Kidney capillary endothelial cell (primary cell): Measurements from ENCODE around the gene LMF2.
A peak's percentile ranks its signal among the peaks of the same experiment; 100 is the strongest.
"Not testable (repeated sequence)": the region's sequence is repeated elsewhere in the genome, so short reads cannot be mapped to it uniquely, and the experiment has no call there.

Experiments used
- DNase-seq: peaks from one replicate; pipeline ENCODE4 v3.0.0-alpha.2; 2018; ENCODE audit warnings: low spot score

The LMF2 gene

GRCh38 chr22:50533856-50534711 is 26.6 kb upstream of the LMF2 start:
- DNase-seq, result not testable (repeated sequence)

GRCh38 chr22:50532824-50533796 is 25.6 kb upstream of the LMF2 start:
- no peak for DNase-seq

- DNase-seq, result peak; percentile 35
These were observed 24.6 kb upstream of the LMF2 start for GRCh38 chr22:50531962-50532674.

GRCh38 chr22:50531546-50531961 is 24.1 kb upstream of the LMF2 start:
- no peak for DNase-seq

- peak; percentile 26 for DNase-seq
These were observed 23.5 kb upstream of the LMF2 start for GRCh38 chr22:50530877-50531545.

GRCh38 chr22:50530580-50530876 is 23.0 kb upstream of the LMF2 start:
- DNase-seq, result no peak

GRCh38 chr22:50529897-50530579 is 22.5 kb upstream of the LMF2 start, which contains the start of gene TYMP:
TYMP (minus strand) TSS chr22:50530012; CDS start chr22:50529709, 303 bp downstream.
- no peak for DNase-seq

GRCh38 chr22:50529416-50529896 is 22.0 kb upstream of the LMF2 start:
- no peak for DNase-seq

- DNase-seq, result no peak
These were observed 21.3 kb upstream of the LMF2 start for GRCh38 chr22:50528682-50529415.

GRCh38 chr22:50527921-50528681 is 20.6 kb upstream of the LMF2 start:
- no peak for DNase-seq

- no peak for DNase-seq
These were observed 19.6 kb upstream of the LMF2 start for GRCh38 chr22:50526834-50527801.

GRCh38 chr22:50526108-50526833 is 18.8 kb upstream of the LMF2 start:
- DNase-seq, result peak; percentile 57

- no peak for DNase-seq
These were observed 18.3 kb upstream of the LMF2 start for GRCh38 chr22:50525858-50526107.

GRCh38 chr22:50525104-50525857 is 17.8 kb upstream of the LMF2 start, which contains the start of gene SCO2:
SCO2 (minus strand) TSS chr22:50525598; CDS start chr22:50524411, 1,187 bp downstream.
- peak; percentile 95 for DNase-seq

GRCh38 chr22:50524676-50525103 is 17.2 kb upstream of the LMF2 start:
- DNase-seq, result no peak

- no peak for DNase-seq
These were observed 16.5 kb upstream of the LMF2 start for GRCh38 chr22:50523806-50524675.
